ENCODE measurements around the gene IGBP1.

DNA sequence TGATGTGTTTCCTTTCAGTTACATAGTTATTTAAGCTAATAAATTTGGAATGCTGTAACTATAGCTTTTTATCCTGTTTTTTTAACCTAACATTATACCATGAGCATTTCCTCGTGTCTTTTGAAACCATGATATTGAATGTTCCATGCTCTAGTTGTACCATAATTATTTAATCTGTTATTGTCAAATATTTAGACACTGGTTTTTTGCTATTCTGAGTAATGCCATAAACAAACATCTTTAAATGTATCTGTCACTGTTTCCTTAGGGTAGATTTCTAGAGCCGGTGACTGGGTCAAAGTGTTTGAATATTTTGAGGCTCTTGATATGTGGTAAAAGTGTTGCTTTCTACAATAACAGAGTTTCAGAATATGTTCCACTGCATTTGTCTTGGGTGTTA is 5.4 kb downstream of the IGBP1 start:
- TF ChIP-seq, protein P1, sequence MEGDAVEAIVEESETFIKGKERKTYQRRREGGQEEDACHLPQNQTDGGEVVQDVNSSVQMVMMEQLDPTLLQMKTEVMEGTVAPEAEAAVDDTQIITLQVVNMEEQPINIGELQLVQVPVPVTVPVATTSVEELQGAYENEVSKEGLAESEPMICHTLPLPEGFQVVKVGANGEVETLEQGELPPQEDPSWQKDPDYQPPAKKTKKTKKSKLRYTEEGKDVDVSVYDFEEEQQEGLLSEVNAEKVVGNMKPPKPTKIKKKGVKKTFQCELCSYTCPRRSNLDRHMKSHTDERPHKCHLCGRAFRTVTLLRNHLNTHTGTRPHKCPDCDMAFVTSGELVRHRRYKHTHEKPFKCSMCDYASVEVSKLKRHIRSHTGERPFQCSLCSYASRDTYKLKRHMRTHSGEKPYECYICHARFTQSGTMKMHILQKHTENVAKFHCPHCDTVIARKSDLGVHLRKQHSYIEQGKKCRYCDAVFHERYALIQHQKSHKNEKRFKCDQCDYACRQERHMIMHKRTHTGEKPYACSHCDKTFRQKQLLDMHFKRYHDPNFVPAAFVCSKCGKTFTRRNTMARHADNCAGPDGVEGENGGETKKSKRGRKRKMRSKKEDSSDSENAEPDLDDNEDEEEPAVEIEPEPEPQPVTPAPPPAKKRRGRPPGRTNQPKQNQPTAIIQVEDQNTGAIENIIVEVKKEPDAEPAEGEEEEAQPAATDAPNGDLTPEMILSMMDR (IDR thresholded peaks at IDR 0.05): no peak
- no peak for TF ChIP-seq POLR2A (IDR thresholded peaks at IDR 0.05)

Data from thyroid gland (tissue), 4 donors.